Astrocyte (in vitro differentiated cells and primary cell): ENCODE results near the gene PALM3.

ENCODE experiments used
- EZH2 ChIP-seq: IDR thresholded peaks from 2 replicates; pipeline ENCODE4 v1.6.1; 2012; ENCODE audit warnings: mild to moderate bottlenecking, low read length, inconsistent platforms; ENCODE audit not compliant: insufficient read depth
- TF ChIP-seq, protein P1 (sequence below): IDR thresholded peaks from 2 replicates; pipeline ENCODE4 v1.5.1; 2011; ENCODE audit warnings: low read depth, mild to moderate bottlenecking, inconsistent platforms, low read length, moderate library complexity; ENCODE audit not compliant: insufficient read depth

DNA sequence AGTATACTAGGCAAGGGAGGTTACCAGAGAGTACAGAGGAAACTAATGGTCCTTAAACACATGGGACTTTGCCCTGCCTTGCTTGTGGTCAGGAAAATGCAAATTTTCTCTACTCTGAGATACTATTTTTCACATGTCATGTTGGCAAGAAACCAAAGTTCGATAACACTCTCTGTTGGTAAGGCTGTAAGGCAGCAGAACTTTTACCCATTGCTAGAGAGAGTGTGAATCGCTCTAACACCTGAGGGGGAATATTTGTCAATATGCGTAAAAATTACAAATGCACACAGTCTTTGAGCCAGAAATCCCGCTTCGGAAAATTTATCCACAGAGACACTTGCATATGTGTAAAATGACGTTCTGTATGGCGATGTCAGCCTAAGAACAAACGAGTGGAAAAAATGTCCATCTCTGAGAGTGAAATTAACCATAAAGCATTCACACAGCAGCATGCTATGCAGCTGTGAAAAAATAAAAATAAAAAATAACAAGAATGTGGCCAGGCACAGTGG, 46.3 kb downstream of the PALM3 start:
- TF ChIP-seq EZH2 = no peak
- TF ChIP-seq, protein P1, sequence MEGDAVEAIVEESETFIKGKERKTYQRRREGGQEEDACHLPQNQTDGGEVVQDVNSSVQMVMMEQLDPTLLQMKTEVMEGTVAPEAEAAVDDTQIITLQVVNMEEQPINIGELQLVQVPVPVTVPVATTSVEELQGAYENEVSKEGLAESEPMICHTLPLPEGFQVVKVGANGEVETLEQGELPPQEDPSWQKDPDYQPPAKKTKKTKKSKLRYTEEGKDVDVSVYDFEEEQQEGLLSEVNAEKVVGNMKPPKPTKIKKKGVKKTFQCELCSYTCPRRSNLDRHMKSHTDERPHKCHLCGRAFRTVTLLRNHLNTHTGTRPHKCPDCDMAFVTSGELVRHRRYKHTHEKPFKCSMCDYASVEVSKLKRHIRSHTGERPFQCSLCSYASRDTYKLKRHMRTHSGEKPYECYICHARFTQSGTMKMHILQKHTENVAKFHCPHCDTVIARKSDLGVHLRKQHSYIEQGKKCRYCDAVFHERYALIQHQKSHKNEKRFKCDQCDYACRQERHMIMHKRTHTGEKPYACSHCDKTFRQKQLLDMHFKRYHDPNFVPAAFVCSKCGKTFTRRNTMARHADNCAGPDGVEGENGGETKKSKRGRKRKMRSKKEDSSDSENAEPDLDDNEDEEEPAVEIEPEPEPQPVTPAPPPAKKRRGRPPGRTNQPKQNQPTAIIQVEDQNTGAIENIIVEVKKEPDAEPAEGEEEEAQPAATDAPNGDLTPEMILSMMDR = no peak
